HL-60/S4 (cell line): Measurements from ENCODE around the gene HEATR9.

ENCODE experiments used
- in situ Hi-C: fragments of 300-500 bp; cut with MboI; formaldehyde crosslinking; loops from 2 replicates; pipeline ENCODE4 v1.14.3; 2022; ENCODE audit warnings: low sequenced_read_pairs

The HEATR9 gene

DNA sequence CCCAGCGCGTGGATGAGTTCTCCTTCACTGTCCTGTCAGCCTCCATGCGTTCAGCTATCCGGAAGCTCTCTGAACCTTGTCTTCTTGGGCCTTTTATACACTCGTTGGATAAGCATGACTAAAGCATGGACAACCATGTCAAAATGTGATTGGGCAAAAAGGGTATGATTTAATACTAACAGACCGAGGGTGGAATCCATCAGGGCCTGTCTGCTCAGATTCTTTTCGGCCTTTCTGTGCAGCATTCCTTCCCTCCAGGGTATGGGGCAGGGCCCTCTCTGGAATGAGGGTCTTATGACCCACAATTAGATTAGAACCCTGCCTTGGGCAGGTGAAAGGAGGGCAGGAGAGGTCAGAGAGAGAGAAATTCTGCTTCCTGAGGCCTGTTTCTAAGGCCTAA is 25.5 kb upstream of the HEATR9 start:
- in situ Hi-C loops = no loop called here

DNA sequence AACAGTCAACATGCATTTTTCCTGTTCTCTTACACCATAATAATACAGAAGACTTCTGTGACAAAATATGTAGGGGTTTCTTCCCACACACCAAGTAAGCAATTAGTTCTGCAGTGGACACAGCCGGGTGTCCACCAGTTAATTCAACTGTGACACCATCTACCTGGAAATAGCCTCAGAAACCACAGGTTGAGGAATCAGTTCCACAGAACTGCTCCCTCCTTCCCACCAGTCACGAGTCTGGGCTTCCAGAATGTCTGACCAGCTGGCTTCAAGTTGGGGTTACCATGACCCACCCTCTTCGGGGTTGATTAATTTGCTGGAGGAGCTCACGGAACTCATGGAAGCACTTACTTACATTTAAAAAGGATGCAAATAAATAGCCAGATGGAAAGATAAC is 25.1 kb upstream of the HEATR9 start:
- in situ Hi-C loops = no loop called here

DNA sequence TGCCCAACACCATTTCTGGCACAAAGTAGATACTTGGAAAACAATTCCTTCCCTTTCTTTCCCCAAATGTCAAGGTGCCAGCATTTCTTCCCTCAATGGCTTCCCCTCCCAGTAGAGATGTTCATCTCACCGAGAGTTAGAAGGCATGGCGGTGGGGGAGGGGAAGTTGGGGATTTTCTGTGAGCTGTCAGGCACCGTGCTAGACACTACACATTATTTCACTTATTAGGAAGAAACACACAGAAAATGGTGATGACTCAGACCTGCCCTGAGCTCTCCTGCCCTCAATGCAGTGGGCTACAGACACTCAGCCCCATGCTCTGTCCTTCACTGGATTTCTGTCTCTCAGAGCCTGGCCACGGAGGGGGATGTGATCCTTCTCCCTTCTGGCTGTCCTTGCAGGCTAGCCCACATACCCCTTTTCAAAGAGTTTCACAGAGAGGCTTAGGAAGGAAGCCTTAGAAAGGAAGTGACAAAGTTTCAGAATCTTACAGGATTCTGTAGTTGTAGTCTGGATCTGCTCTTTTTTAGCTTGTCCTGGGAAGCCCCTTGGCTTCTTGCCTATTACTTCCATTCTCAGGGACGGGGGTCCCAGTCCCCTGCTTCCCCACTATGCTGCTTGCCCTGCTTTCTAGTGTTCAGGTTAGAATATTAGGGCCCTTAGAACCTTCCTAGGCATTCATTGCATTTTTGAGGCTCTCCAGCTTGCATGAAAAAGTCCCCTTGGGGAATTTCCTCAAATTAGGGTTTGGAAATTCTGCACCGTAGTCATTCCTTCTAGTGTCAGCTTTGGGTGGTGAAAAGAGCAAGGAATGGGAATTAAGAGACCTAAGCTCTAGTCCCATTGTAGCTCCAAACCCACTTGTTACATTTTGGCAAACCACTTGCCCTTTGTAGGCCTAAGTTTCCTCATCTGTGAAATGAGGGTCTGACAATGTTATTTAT is 23.7 kb upstream of the HEATR9 start:
- in situ Hi-C loops = no loop called here

DNA sequence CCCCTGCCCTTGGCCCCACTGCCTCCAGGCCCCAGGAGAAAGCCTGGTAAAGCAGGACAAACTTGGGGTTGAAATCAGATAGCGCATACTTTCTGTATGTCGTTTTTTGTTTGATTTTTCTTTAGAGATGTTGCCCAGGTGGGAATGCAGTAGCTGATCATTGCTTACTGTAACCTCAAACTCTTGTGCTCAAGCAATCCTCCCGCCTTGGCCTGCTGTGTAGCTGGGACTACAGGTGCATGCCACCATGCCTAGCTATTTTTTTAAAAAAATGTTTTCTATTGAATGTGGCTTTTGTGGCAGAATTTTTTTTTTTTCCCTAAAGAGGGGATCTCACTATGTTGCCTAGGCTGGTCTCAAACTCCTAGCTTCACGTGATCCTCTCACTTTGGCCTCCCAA is 22.6 kb upstream of the HEATR9 start:
- in situ Hi-C loops = no loop called here

- in situ Hi-C loops = no loop called here
These were observed 22.1 kb upstream of the HEATR9 start for GRCh38 chr17:35890774-35891155.

DNA sequence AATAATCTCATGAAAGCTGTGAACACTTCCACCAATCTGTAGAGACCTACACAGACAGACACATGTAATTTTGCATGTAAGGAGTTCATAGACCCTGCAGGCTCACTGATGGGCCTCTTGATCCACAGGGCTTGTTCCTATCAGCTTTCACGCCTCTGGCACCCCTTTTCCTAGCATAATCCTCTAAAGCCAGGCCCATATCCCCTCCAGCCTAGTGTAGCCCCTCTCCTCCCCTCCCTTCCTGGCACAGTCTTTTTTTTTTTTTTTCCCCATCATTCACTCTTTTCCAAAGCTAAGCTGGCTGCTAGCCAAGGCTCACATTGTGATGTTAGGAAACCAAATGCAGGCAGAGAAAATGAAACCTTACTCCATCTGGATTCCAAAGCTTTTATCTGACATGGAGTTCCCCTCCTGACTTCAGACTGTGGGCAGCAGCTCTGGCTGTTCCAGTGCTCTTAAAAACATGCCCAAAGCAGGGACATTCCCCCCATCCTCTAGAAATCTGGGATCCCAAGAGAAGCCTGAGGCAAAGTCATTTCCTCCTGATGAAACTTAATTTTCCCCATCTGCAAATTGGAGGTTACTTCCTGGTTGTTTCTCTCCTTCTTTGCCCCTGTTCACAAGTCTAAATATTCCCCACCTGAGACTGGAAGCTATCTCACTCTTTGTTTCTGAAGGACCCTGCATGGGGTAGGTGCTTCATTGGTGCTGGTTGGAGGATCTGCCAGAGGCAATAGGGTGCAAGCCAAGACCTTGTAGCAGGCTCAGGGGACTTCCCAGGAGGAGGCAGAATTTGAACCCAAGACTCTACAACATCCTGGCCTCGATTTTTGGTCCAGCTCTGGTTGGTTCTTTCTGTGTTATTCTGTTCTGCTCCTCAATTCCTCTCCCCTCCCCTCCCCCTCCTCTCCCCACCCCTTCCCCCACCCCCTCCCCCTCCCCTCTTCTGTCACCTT is 21.4 kb upstream of the HEATR9 start:
- in situ Hi-C loops = no loop called here

GRCh38 chr17:35889241-35889640 is 20.6 kb upstream of the HEATR9 start:
- in situ Hi-C loops = no loop called here

GRCh38 chr17:35879773-35880654 is 11.3 kb upstream of the HEATR9 start, which contains the start of gene CCL5:
Gene CCL5, minus strand, starts transcription at chr17:35880360.
- in situ Hi-C loops = no loop called here

DNA sequence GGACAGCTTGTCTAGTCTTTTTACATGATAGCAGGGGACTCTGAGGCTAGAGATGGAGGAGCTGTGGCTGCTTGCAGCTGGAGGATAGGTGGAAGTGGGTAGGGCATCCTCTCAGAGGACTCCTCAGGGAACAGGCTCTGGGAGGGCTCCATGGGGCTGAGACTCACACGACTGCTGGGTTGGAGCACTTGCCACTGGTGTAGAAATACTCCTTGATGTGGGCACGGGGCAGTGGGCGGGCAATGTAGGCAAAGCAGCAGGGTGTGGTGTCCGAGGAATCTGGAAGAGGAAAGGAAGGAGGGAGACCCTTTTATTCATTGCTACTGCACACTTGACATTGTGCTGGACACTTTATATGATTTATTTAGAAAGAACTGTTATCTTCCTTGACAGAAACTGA is 9.7 kb upstream of the HEATR9 start:
- in situ Hi-C loops = no loop called here

DNA sequence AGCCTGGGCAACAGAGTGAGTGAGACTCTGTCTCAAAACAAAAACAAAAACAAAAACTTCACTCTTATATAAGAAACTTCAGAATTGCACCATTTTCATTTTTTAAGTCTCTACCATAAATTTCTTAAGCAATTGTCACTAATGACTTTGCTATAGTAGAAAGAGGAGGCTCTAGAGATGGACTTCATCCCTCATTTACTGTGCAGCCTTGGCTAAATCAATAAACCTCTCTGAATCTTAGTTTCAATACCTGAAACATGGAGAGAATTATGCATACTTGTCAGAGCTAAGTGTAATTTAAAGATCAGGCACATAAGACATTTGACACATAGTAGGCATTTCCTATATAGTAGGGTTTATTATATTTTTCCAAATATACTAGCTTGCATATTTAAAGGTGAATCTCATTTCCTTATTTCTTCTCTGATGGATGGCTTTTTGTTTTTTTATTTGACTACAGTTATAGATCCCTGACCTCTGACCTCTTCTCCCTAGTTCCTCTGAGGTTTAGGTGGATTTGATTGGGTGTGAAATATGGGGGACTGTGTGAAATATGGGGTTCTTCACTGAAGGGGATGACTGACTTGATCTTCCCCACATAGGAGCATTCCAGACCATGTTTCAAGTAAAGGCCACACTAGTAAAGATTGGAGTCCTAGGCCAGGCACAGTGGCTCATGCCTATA is 8.8 kb upstream of the HEATR9 start:
- in situ Hi-C loops = no loop called here

DNA sequence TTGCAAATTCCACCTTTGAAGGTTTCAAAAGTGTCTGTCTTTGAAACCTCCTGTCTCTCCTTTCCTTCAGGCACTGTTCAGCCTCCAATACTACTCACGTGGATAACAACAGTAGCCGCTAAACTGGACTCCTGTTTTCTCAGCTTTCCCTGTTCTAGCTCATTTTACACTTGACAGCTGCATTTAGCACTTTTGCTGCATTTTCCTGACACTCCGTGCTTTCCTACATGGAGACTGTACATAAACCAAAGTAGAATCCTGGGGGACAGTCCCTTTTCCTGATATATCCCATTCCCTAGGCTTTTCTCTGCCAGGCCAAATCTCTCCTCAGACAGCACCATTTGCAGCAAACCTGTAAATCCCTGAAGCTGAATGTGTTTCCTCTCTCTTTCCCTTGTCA is 7.8 kb upstream of the HEATR9 start:
- in situ Hi-C loops = no loop called here

- in situ Hi-C loops = no loop called here
These were observed 7.1 kb upstream of the HEATR9 start for GRCh38 chr17:35875800-35876139.

DNA sequence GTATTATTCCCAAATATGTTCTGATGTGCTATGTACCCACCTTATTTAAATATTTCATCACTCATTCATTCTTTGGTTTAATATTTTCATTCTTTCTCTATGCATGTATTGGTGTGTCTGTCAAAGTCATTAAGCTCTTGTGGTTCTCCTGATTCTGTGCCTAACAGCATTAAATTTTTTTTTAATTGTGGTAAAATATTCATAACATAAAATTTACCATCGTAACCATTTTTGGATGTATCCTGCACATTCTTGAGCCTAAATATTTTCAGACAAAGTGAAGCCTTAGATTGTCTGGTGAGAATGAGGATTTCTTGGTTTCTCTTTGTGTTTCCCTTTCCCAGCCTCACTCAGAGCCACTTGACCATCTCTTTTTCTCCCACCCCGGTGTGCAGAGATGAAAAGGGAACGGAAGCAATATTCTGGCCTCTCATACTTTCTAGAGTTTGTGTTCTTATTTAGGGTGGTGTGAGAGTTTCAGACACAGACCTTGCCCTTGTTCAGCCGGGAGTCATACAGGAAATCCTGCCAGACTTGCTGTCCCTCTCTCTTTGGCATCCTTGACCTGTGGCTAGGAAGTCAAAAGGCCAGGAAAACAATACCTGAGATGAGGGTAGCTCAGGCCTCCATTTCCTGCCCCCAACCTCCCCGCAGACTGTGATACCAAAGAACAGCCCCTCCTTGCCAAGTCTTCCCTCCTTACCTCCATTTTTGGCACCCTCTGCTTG is 6.5 kb upstream of the HEATR9 start:
- in situ Hi-C loops = no loop called here

DNA sequence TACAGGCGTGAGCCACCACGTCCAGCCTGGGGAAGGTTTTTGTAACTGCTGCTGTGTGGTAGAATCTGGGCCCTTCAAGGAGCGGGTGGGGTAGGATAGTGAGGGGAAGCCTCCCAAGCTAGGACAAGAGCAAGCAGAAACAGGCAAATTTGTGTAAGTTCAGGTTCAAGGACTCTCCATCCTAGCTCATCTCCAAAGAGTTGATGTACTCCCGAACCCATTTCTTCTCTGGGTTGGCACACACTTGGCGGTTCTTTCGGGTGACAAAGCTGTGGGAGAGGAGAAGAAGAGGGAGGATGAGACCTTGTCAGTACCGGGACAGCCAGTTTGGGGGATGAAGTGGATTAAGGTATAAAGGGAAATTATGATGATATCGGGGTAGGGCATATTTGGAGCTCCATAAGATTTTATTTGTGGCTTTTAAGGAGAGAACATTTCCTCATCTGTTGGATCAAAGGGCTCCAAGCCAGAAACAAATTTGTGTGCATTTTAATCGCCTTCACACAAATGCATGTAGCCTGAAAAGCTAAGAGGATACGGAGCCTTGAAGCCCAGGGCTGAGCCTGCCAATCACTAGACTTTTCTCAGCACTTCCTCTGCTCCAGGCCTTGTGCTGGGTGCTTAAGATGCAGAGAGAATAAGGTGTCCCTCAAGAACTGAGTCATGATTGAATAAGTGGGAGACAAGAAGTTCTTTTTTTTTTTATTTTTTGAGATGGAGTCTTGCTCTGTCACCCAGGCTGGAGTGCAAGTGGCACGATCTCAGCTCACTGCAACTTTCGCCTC is 3.7 kb upstream of the HEATR9 start:
- in situ Hi-C loops = no loop called here

DNA sequence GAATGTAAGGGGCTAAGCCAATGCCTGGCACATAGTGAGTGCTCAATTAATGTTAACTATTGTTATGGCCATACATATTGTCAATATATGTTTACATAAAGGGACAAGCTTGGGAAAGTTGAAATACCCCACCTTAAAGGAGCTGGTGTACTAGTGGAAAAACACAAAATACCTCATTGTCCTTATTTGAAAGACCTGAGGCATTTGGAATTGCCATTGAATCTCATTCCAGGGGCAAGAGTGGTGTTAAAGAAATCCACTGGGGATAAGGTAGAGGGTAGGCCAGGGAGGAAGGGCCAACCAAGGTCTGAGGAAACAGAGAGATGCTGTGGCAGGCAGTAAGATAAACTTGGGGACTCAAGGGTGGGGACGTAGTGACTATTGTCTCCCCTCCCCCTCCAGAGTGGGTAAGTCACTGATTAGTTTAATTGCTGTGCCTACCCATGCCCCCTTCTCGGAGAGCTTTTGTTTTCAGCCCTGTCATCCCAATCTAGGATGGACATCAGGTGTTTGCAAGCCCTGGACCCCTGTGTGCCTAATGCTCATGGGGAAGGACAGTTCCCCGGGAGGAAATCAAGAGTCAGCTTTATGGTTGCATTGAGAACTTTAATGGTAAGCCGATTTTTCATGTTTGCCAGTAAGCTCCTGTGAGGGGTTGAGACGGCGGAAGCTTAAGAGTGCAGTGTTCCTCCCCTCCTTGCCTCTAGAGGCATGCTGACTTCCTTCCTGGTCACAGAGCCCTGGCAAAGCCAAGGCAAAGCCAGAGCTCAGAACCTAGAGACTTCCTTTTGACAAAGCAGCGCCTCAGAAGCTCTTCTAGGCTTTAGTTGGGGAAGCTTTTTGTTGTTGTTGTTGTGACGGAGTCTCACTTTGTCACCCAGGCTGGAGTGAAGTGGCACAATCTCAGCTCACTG is 2.5 kb upstream of the HEATR9 start:
- in situ Hi-C loops = no loop called here

DNA sequence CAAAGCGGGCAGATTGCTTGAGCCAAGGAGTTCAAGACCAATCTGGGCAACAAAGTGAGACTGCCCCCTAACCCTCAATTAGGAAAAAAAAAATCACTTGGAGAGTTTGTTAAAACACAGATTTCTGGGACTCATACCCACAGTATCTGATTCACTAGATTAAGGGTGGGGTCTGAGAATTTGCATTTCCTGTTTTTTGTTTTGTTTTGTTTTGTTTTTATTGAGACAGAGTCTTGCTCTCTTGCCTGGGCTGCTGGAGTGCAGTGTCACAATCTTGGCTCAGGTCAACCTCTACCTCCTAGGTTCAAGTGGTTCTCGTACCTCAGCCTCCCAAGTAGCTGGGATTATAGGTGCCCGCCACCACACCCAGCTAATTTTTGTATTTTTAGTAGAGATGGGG is 1.1 kb downstream of the HEATR9 start:
- in situ Hi-C loops = no loop called here

DNA sequence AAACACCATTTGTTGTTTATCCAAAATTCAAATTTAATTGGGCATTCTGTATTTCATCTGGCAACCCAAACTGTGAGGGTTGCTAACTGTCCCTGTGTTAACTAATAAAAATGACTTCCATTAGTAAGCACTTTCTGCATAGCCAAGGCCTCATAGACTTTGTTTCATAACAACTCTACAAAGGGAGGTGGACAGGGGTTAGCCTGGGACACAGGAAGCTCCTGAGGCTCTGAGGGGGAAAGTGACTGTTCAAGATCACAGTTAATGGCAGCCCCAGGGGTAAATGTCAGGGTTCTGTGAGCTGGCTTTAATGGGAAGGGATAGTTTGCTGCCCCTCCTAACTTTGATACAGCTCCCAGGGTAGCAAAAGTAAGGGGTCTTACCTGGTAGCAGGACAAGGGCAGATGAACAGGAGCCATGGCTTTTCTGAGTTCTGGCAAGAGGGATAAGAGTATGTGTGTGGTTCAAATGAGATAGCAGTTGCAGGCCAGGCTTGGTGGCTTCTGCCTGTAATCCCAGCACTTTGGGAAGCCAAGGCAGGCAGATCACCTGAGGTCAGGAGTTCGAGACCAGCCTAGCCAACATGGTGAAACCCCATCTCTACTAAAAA is 2.2 kb downstream of the HEATR9 start:
- in situ Hi-C loops = no loop called here
